ENCODE measurements around the gene ENTPD6. TPM values are rescaled to one million over a fixed set of nuclear protein-coding genes. Genes with fewer than 3 reads are reported as not detected.
A peak's percentile ranks its signal among the peaks of the same experiment; 100 is the strongest.

Gene ENTPD6
- total RNA-seq, 1 experiment from 2014 or later, result 53.5 TPM

GRCh38 chr20:25197183-25197869, 1.8 kb downstream of the ENTPD6 start:
- peaks cover 8% of the 10 kb centered on the region for H3K4me1 ChIP-seq
- no peaks in the 10 kb centered on the region; the same call in 1 of the 2 replicates for H3K36me3 ChIP-seq
- H3K27me3 ChIP-seq, result no peaks in the 10 kb centered on the region
- no peak overlapping the region for H3K4me3 ChIP-seq
- no peak for DNase-seq
- H3K9me3 ChIP-seq (replicated peaks), result no peaks in the 10 kb centered on the region
- no peak overlapping the region for H3K27ac ChIP-seq

- H3K9me3 ChIP-seq (replicated peaks), result no peaks in the 10 kb centered on the region
- peaks cover 8% of the 10 kb centered on the region for H3K4me1 ChIP-seq
- no peaks in the 10 kb centered on the region for H3K27me3 ChIP-seq
- H3K36me3 ChIP-seq, result no peaks in the 10 kb centered on the region; the same call in 1 of the 2 replicates
- no peak for DNase-seq
- H3K27ac ChIP-seq, result no peak overlapping the region
- no peak overlapping the region for H3K4me3 ChIP-seq
Measured at GRCh38 chr20:25197870-25198190, 2.3 kb downstream of the ENTPD6 start.

- no peak overlapping the region for H3K27ac ChIP-seq
- peak in 1 of 2 experiments; percentile 52 for DNase-seq
Measured at GRCh38 chr20:25198663-25199383, 3.3 kb downstream of the ENTPD6 start.

GRCh38 chr20:25199473-25200260, 4.2 kb downstream of the ENTPD6 start:
- DNase-seq, result no peak
- no peak overlapping the region for H3K4me3 ChIP-seq
- no peaks in the 10 kb centered on the region for H3K27me3 ChIP-seq
- peaks cover 8% of the 10 kb centered on the region for H3K4me1 ChIP-seq
- no peak overlapping the region for H3K27ac ChIP-seq
- H3K9me3 ChIP-seq (replicated peaks), result no peaks in the 10 kb centered on the region
- H3K36me3 ChIP-seq, result no peaks in the 10 kb centered on the region; the same call in 1 of the 2 replicates

More at GRCh38 chr20:25198663-25199383, 3.3 kb downstream of the ENTPD6 start:
- Histone ChIP-seq H3K27me3 (no peaks in the 10 kb centered on the region), H3K36me3 (no peaks in the 10 kb centered on the region; the same call in 1 of the 2 replicates), H3K4me3 (no peak overlapping the region), H3K4me1 (peaks cover 8% of the 10 kb centered on the region), H3K9me3 (replicated peaks) (no peaks in the 10 kb centered on the region)

GRCh38 chr20:25203089-25203488, 7.6 kb downstream of the ENTPD6 start:
- H3K27ac ChIP-seq, result no peak overlapping the region
- peaks cover 3% of the 10 kb centered on the region for H3K4me1 ChIP-seq
- H3K27me3 ChIP-seq, result no peaks in the 10 kb centered on the region
- no peaks in the 10 kb centered on the region for H3K9me3 ChIP-seq (replicated peaks)
- no peak overlapping the region for H3K4me3 ChIP-seq
- no peak for DNase-seq
- peaks cover 4% of the 10 kb centered on the region for H3K36me3 ChIP-seq

GRCh38 chr20:25203871-25204320, 8.4 kb downstream of the ENTPD6 start:
- Histone ChIP-seq H3K36me3 (peaks cover 4% of the 10 kb centered on the region), H3K9me3 (replicated peaks) (no peaks in the 10 kb centered on the region), H3K27me3 (no peaks in the 10 kb centered on the region), H3K4me3 (no peak overlapping the region), H3K27ac (no peak overlapping the region), H3K4me1 (peaks cover 1% of the 10 kb centered on the region)
- DNase-seq, result no peak

GRCh38 chr20:25204550-25205276, 9.2 kb downstream of the ENTPD6 start:
- no peak overlapping the region for H3K4me3 ChIP-seq
- H3K4me1 ChIP-seq, result no peaks in the 10 kb centered on the region; the same call in 1 of the 2 replicates
- no peak overlapping the region for H3K27ac ChIP-seq
- no peaks in the 10 kb centered on the region for H3K9me3 ChIP-seq (replicated peaks)
- no peak for DNase-seq
- no peaks in the 10 kb centered on the region for H3K27me3 ChIP-seq
- peaks cover 4% of the 10 kb centered on the region for H3K36me3 ChIP-seq

GRCh38 chr20:25205277-25206062, 10.0 kb downstream of the ENTPD6 start:
- Histone ChIP-seq H3K4me1 (no peaks in the 10 kb centered on the region), H3K9me3 (replicated peaks) (no peaks in the 10 kb centered on the region), H3K4me3 (no peak overlapping the region), H3K27ac (no peak overlapping the region), H3K27me3 (no peaks in the 10 kb centered on the region), H3K36me3 (peaks cover 6% of the 10 kb centered on the region)
- no peak for DNase-seq

- no peaks in the 10 kb centered on the region for H3K27me3 ChIP-seq
- no peak for DNase-seq
- H3K4me1 ChIP-seq, result no peaks in the 10 kb centered on the region
Measured at GRCh38 chr20:25206063-25206403, 10.5 kb downstream of the ENTPD6 start.

GRCh38 chr20:25206548-25206947, 11.0 kb downstream of the ENTPD6 start:
- Histone ChIP-seq H3K9me3 (replicated peaks) (no peaks in the 10 kb centered on the region), H3K4me1 (no peaks in the 10 kb centered on the region), H3K27me3 (no peaks in the 10 kb centered on the region)

More at GRCh38 chr20:25206063-25206403, 10.5 kb downstream of the ENTPD6 start:
- Histone ChIP-seq H3K9me3 (replicated peaks) (no peaks in the 10 kb centered on the region), H3K4me3 (no peak overlapping the region), H3K36me3 (peaks cover 9% of the 10 kb centered on the region), H3K27ac (no peak overlapping the region)

GRCh38 chr20:25207149-25207959, 11.8 kb downstream of the ENTPD6 start:
- no peaks in the 10 kb centered on the region for H3K9me3 ChIP-seq (replicated peaks)
- H3K4me1 ChIP-seq, result no peaks in the 10 kb centered on the region
- H3K36me3 ChIP-seq, result peaks cover 15% of the 10 kb centered on the region
- no peaks in the 10 kb centered on the region for H3K27me3 ChIP-seq
- H3K27ac ChIP-seq, result no peak overlapping the region
- no peak overlapping the region for H3K4me3 ChIP-seq
- no peak for DNase-seq

More at GRCh38 chr20:25206548-25206947, 11.0 kb downstream of the ENTPD6 start:
- Histone ChIP-seq H3K36me3 (peaks cover 12% of the 10 kb centered on the region), H3K27ac (no peak overlapping the region), H3K4me3 (no peak overlapping the region)
- no peak for DNase-seq

GRCh38 chr20:25207960-25208534, 12.5 kb downstream of the ENTPD6 start:
- peaks cover 17% of the 10 kb centered on the region for H3K36me3 ChIP-seq
- H3K27me3 ChIP-seq, result no peaks in the 10 kb centered on the region
- DNase-seq, result no peak
- no peaks in the 10 kb centered on the region for H3K9me3 ChIP-seq (replicated peaks)
- H3K4me1 ChIP-seq, result no peaks in the 10 kb centered on the region
- H3K27ac ChIP-seq, result no peak overlapping the region
- no peak overlapping the region for H3K4me3 ChIP-seq

- DNase-seq, result no peak
- Histone ChIP-seq H3K4me1 (no peaks in the 10 kb centered on the region), H3K27me3 (no peaks in the 10 kb centered on the region), H3K27ac (no peak overlapping the region), H3K9me3 (replicated peaks) (no peaks in the 10 kb centered on the region), H3K36me3 (peaks cover 23% of the 10 kb centered on the region), H3K4me3 (no peak overlapping the region)
Measured at GRCh38 chr20:25209400-25209799, 13.9 kb downstream of the ENTPD6 start.
